HG02852 (cell line): ENCODE measurements around the gene SLC6A16.
"Not testable (repeated sequence)": the region's sequence is repeated elsewhere in the genome, so short reads cannot be mapped to it uniquely, and the experiment has no call there.

Source experiments
- ATAC-seq: cut with Tn5 transposase; IDR thresholded peaks from one replicate; pipeline ENCODE4 v1.9.1; 2021; ENCODE audit warnings: mild to moderate bottlenecking, moderate library complexity; ENCODE audit not compliant: unreplicated experiment

Gene SLC6A16

GRCh38 chr19:49282184-49282583 lies 42.8 kb downstream of the SLC6A16 start:
- no peak for ATAC-seq

- no peak for ATAC-seq
These were observed 52.8 kb downstream of the SLC6A16 start for GRCh38 chr19:49272204-49272603.

GRCh38 chr19:49271080-49271753 lies 53.8 kb downstream of the SLC6A16 start:
- no peak for ATAC-seq

- not testable (repeated sequence) for ATAC-seq
These were observed 58.6 kb downstream of the SLC6A16 start for GRCh38 chr19:49266409-49266808.

GRCh38 chr19:49264258-49264657 lies 60.7 kb downstream of the SLC6A16 start:
- ATAC-seq: no peak

DNA sequence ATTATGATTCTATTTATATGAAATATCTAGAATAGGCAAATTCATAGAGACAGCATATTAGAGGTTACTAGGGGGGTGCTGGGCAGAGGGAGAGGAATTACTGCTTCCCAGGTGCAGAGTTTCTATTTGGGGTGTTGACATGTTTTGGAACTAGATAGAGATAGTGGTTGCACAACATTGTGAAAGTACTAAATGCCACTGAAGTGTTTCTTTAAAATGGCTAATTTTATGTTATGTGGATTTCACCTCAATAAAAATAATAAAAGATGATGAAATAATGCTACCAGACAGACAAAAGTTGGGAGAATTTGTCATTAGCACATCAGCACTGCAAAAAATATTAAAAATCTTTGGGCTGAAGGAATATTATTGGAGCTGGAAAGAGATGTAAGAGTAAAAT lies 63.4 kb downstream of the SLC6A16 start:
- no peak for ATAC-seq

GRCh38 chr19:49256691-49257090 lies 68.3 kb downstream of the SLC6A16 start:
- no peak for ATAC-seq

DNA sequence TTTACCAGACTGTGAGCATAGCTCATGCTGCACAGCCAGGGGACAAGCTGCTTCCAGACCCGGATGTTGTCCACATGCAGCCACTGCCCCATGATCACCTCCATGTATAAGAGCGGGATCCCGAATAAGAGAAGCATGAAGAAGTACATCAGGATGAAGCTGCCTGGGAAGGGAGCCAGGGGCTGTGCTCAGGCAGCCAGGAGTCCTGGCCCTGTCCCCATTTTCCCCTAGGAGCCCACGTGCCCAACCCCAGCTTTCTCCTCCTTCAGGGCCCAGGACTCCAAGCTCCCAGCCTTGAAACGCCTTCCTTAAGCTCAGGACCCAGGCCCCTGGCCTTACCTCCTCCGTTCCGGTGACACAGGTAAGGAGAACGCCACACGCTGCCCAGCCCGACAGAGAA lies 69.3 kb downstream of the SLC6A16 start:
- ATAC-seq: no peak

GRCh38 chr19:49249933-49250332 lies 75.1 kb downstream of the SLC6A16 start:
- no peak for ATAC-seq

- no peak for ATAC-seq
These were observed 77.3 kb downstream of the SLC6A16 start for GRCh38 chr19:49247676-49248075.

- ATAC-seq: no peak
These were observed 80.7 kb downstream of the SLC6A16 start for GRCh38 chr19:49244256-49244655.

GRCh38 chr19:49243726-49244125 lies 81.3 kb downstream of the SLC6A16 start:
- no peak for ATAC-seq

DNA sequence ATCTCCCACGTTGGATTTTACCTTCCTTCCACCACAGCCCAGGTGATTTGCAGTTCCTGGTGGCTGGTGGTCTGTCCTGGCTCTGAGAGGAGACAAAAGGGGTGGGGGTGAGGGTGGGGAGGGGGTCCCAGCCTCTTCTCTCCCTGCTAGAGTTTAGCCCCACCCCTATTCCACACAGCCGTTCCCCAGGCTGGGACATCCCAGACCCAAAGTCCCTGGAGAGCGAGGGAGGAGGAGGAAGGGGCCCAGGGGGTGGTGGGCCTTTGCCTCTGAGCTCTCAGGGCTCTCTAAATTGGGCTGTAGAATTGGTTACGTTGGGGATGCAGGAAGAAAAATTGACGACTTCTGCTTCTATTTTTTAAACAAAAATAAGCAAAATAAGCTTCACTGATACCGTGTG lies 81.9 kb downstream of the SLC6A16 start:
- ATAC-seq: no peak

DNA sequence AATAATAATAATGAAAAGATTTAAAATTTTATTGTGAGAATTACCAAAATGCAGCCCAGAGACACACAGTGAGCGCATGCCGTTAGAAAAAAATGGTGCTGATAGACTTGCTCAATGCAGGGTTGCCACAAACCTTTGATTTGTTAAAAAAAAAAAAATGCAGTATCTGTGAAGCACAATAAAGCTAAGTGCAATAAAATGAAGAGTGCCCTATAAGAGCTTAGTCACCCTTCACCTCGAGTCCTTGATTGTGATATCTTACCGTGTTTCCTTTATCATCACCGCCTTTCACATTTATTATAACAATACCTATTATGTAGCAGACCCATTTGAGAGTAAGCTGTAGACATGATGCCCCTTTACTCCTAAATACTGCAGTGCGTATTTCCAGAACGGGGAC lies 83.2 kb downstream of the SLC6A16 start:
- ATAC-seq: no peak
